ENCODE data around the gene SLC23A2.
A peak's percentile ranks its signal among the peaks of the same experiment; 100 is the strongest.
"Not testable (repeated sequence)": the region's sequence is repeated elsewhere in the genome, so short reads cannot be mapped to it uniquely, and the experiment has no call there.

SLC23A2 gene

DNA sequence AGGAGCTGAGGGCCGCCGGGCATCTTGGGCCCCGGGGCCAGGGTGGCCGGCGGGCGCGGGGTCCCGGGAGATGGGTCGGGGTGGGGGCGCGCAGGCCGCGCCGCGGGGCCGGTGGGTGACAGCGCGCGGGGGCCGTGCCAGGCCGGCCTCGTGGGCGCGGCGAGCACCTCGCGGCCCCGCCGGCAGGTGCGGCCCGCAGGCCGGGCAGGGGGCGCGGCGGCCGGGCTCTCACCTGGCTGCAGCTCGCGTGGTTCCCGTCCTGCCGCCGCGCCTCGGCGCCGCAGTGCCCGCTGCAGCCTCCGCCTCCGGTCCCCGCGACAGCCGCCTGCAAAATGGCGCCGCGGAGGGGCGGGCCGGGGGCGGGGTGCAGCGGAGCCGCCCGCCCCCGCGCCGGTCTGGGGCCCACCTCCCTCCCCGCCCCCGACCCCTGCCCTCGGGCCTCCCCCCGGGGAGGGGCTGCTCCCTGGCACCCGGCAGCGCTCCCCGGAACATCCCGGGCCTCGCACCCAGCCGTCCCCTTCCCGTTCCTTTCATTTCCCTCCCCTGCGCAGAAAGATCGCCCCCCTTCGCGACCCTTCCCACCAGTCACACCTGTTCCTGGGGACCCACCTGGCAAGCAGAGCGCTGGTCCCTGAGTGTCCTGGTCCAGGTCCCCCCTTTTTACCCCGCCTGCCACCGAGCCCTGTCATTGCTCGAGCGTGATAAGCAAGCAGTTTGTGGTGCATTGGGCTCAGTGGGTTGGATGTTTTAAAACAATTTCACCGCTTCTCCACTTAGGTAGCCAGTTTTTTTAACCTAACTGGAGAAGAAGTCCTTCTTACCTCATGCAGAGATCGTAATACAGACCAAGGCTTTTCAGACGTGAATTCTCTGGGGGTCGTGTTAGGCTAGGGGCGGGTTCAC lies at the start of gene SLC23A2:
Gene SLC23A2, minus strand, starts transcription at position 337 of the 903 bp plus-strand sequence. CDS start 68,948 bp downstream, outside the sequence.
- peak; percentile 62 for DNase-seq

DNA sequence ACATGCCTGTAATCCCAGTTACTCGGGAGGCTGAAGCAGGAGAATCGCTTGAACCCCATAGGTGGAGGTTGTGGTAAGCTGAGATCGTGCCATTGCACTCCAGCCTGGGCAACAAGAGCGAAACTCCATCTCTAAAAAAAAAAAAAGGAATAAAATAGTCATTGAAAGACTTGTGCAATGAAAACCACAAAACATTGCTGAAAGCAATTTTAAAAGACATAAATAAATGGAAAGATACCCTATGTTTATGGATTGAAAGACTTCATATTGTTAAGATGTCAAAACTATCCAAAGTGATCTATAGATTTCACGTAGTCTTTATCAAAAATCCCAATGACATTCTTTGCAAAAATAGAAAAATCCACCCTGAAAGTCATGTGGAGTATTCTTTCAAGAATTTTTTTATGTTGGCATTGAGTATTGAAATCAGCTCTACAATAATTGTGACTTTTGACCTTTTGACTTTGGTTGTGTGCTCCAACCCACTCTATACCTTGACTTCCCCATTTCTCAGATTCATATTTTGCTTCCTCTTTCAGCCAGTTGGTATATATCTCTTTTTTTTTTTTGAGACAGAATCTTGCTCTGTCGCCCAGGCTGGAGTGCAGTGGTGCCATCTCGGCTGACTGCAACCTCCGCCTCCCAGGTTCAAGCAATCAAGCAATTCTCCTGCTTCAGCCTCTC lies 45.5 kb upstream of the SLC23A2 start:
- peak; percentile 23 for DNase-seq

DNA sequence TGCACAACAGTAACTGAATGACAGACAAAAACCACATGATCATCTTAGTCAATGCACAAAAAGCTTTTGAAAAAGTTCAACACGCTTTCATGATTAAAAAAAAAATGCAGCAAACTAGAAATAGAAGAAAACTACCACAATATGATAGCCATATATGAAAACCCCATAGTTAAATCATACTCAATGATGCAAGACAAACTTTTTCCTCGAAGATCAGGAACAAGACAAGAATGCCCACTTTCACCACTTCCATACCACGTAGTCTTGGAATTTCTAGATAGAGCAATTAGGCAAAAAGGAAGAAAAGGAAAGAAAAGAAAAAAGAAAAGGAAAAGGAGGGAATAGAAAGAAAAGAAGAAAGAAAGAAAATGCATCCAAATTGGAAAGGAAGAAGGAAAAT lies 44.6 kb upstream of the SLC23A2 start:
- DNase-seq: no peak

DNA sequence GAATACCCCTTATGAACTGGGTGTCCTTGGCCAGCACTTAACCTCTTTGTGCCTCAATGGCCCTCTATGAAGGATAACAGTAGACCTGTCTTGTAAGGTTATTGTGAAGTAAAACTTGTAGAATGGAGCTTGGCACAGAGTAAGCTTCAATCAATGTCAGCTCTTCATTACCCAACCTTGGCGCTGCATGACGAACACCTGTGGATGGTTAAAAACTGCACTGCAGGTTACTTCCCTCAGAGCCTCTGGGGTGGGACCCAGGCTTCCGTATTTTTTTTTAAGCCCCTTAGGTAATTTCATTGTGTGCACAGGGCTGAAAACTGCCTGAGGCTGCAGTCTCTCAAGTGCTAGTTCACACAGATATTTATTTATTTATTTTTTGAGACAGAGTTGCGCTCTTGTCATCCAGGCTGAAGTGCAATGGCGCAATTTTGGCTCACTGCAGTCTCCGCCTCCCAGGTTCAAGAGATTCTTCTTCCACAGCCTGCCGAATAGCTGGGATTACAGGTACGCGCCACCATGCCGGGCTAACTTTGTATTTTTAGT lies 42.8 kb upstream of the SLC23A2 start:
- no peak for DNase-seq

DNA sequence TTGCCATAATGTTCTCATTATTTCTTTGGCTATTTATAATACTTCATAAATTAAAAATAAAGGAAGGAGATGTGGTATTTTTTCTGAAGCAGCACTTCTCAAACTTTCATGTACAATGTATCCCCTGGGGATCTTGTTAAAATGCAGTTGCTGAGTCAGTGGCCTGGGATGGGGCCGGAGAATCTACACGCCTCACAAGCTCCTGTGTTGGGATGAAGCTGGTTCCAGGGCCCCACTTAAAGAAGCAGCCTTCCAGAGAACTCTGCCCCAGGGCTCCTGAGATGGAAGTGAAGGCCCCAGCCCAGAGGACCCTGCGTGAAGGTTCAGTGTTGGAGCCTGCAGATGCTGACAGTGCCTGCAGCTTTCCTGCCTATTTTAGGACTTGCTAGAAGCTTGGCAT lies 40.1 kb upstream of the SLC23A2 start:
- DNase-seq: no peak

DNA sequence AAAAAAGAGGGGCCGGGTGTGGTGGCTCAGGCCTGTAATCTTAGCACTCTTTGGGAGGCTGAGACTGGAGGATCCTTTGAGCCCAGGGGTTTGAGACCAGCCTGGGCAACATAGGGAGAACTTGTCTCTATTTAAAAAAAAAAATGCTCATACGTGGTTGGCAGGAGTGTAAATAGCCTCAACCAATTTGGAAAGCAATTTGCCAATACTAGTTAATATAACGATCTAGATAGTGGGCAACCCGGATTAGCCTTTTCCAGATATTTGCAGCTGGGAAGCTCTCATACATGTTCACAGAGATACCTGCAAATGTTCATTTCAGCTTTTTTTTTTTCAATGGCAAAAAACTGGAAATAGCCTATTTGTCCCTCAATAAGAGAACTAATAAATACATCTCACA lies 39.0 kb upstream of the SLC23A2 start:
- no peak for DNase-seq

DNA sequence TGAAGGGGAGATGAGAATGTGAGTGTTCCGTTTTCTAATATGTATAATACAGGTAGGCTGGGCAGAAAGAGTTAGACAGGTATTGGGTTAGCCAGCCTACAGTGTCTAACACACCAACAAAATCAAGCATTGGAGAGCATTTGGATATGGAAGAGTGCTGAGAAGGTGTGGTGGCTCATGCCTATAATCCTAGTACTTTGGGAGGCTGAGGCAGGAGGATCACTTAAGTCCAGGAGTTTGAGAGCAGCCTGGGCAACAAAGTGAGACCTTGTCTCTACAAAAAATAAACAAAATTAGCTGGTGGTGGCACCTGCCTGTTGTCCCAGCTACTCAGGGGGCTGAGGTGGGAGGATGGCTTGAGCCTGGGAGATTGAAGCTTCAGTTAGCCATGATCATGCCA lies 38.6 kb upstream of the SLC23A2 start:
- no peak for DNase-seq

DNA sequence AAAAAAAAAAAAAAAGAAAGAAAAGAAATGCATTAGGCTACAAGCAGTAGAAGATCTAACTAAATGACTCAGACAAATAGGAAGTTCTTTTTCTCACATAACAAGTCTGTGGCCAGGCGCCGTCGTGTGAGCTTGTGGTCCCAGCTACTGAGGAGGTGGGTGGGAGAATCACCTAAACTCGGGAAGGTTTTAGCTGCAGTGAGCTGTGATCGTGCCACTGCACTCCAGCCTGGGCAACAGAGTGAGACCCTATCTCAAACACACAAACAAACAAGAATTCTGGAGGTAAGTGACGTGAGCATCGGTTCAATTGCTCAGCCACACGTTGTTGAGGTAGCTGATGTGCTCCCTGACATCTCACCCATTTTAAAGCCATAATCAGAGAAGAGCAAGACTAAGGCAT lies 37.9 kb upstream of the SLC23A2 start:
- no peak for DNase-seq

DNA sequence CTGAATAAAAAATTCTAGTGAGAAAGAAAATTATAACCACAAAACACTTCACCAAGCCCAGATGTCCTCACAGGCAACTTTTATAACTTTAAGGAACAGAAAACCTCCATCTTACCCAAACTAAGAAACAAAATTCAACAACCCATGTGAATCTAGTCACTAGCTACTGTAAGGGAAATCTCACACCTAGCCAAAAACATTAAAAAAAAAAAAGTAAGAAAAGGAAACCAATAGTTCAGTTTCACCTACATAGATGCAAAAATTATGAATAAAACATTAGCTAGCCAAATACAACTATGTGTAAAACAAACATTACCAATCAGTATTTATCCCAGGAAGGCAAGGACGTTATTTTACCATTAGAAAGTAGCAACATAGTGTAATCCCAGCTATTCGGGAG lies 35.5 kb upstream of the SLC23A2 start:
- no peak for DNase-seq

DNA sequence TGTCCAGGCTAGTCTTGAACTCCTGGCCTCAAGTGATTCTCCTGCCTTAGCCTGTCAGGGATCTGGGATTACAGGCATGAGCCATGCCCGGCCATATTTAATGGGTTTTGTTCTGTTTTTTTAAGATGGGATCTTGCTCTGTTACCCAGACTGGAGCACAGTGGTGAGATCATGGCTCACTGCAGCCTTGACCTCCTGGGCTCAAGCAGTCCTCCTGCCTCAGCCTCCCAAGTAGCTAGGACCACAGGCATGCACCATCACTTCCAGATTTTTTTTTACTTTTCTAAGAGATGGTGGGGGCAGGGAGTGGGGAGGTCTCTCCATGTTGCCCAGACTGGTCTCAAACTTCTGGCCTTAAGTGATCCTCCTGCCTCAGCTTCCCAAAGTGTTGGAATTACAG lies 34.2 kb upstream of the SLC23A2 start:
- DNase-seq: not testable (repeated sequence)

DNA sequence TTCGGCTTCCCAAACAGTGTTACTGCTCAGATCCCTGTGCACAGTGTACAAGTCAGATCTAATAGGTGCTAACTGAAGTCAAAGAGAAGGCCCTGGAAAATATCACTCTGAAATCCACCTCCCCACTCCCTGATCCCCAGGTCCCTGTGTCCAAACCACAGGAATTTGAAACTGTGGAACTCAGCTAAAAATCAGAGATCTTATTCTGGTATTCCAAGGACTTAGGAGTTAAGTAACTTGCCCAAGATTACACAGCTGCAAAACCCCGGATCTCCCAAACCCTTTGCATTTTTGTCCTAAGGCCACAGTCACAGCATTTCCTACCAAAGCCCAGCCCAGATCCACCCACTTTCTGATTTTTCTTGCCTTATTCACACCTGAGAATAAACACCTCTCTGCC lies 32.3 kb upstream of the SLC23A2 start:
- no peak for DNase-seq

DNA sequence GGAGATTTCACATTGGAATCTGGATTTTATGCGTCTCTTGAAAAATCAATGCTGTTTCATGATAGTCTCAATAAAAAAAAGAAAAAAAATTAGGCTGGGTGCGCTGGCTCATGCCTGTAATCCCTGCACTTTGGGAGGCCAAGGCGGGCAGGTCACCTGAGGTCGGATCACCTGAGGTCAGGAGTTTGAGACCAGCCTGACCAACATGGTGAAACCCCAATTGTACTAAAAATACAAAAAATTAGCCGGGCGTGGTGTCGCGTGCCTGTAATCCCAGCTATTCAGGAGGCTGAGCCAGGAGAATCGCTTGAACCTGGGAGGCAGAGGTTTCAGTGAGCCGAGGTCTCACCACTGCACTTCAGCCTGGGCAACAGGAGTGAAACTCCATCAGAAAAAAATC lies 30.4 kb upstream of the SLC23A2 start:
- DNase-seq: not testable (repeated sequence)

DNA sequence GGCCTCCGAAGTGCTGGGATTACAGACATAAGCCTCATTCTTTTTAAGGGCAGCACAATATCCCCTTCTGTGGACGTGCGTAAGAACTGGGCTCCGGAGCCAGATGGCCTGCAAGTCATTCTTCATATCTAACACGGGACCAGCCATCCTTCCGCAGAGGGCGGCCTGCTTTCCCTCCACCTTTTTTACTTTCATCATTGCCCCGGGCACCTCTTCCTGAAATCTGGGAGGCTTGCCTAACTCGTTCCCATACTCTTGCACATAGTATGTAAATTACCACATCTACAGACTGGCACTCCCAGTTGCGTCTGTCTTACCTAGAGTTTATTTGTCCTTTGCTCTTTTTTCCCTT lies 29.9 kb upstream of the SLC23A2 start:
- DNase-seq: no peak

DNA sequence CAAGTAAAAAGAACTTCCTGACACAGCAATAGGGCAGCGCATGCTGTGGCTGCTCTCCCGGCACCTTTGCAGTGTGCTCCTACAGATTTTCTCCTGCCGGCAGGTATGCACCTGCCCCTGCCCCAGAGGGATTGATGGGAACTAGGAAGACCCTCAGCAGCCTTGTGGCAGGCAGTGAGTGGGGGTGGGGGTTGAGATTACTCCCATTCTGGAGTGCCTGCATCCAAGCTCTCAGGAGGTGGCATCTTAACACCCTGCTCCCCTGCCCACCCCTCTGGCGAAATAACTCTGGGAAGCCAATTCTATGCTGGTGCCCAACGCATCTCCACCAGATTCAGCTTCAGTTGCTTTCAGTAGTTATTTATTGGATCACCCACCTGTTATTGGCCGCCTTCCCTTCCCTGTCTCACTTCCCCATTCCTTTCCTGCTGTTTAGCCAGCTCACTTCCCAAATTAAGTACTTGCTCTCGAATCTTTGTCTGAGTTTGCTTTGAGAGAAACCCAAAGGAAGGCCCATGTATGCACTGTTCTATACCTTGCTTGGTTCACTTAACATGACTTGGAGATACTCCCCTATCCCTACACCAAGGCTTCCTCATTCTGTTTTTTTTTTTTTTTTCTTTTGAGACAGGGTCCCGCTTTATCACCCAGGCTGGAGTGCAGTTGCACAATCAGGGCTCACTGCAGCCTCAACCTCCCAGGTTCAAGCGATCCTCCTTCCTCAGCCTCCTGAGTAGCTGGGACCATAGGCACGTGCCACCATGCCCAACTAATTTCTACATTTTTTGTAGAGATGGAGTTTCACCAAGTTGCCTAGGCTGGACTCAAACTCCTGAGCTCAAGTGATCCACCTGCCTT lies 29.3 kb upstream of the SLC23A2 start:
- DNase-seq: peak; percentile 21

DNA sequence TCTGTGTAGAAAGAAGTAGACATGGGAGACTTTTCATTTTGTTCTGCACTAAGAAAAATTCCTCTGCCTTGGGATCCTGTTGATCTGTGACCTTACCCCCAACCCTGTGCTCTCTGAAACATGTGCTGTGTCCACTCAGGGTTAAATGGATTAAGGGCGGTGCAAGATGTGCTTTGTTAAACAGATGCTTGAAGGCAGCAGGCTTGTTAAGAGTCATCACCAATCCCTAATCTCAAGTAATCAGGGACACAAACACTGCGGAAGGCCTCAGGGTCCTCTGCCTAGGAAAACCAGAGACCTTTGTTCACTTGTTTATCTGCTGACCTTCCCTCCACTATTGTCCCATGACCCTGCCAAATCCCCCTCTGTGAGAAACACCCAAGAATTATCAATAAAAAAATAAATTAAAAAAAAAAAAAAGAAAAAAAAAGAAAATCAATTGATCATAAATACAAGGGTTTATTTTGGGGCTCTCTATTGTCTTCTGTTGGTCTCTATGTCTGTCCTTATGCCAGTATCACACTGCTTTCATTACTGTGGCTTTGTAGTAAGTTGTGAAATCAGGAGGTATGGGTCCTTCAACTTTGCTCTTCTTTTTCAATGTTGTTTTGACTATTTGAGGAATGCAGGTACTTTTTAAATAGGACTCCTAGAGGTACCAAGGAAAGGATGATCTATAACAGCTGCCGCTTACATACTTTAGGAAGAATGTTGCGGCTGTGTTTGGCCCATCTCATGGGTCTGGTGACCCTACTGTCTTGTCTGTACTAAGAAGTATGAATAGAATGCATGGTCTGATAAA lies 27.1 kb upstream of the SLC23A2 start:
- DNase-seq: not testable (repeated sequence)

DNA sequence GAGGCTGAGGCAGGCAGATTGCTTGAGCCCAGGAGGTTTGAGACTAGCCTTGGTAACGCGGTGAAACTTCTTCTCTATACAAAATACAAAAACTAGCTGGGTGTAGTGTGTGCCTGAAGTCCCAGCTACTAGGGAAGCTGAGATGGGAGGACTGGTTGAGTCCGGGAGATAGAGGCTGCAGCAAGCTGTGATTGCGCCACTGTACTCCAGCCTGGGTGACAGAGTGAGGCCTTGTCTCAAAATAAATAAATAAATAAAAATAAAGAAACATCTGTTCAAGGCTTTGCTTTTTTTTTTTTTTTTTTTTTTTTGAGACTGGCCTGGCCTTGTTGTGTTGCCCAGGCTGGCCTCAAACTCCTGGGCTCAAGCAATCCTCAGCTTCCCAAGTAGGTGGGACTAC lies 23.7 kb upstream of the SLC23A2 start:
- no peak for DNase-seq

DNA sequence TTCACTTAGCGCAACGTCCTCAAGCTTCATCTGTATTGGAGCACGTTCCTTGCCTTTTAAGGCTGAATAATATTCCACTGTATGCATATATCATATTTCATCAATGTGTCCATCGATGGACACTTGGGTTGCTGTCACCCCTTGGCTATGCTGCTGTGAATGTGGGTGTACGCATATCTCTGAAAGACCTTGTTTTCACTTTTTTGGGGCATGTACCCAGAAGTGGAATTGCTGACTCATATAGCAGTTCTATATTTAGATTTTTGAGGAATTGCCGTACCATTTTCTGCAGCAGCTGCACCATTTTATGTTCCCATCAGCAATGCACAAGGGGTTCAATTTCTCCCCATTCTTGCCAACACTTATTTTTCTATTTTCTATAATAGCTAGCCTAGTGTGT lies 22.8 kb upstream of the SLC23A2 start:
- no peak for DNase-seq

DNA sequence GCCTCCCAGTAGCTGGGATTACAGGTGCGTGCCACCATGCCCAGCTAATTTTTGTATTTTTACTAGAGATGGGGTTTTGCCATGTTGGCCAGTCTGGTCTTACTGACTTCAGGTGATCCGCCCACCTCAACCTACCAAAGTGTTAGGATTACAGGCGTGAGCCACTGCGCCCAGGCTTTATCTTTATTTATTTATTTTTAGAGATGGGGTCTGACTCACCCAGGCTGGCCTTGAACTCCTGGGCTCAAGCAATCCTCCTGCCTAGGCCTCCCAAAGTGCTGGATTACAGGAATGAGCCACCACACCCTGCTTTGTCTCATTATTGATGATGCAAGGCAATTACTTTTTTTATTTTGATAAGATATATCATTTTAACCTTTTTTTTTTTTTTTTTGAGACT lies 21.9 kb upstream of the SLC23A2 start:
- not testable (repeated sequence) for DNase-seq

DNA sequence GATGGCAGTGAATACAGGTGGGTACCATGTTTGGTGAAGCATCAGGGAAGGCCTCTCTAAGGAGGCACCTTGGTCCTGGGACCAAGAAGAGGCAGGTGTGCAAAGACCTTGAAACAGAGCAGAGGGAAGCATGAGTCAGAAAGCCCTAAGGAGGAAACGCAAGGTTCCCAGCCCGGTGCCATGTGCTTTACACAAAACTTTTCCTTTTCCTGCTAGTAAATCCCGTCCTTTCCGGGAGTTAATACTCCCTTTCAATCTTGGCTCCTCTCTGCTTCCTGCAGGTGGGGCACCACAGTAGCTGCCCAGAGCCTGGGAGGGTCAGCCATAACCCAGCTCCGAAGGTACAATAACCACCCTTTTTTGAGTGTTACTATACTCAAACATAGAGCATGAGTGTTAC lies 19.4 kb upstream of the SLC23A2 start:
- DNase-seq: no peak

DNA sequence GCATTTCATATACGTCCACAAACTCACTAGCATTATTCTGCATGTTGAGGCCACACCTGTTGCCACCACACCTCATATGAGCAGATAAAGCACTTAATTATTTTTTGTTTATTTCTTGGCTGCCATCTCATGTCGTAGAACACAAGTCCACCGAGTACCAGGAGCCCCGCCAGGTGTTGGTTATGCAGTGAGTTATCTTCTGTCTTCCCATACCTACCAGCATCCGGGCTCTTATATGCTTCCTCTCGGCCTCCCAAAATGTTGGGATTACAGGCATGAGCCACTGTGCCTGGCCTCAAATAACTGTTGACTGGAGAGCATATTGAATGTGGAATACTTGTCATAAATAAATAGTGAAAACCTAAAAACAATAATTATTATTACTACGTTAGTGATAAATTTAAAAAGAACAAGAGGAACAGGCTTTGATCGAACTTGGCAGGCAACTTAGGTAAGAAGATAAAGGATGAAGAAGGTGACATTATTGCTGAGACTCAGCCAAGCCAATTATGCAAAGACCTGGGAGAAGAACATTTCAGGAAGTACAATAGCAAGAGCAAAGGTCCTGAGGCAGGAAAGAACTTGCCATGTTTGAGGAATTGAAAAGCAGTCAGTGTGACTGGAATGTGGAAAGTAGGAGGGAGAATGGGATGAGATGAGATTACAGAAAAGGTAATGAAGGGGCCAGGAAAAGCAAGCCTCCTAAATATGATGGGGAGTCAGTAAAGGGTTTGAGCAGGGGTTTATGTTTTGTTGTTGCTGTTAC lies 12.6 kb upstream of the SLC23A2 start:
- DNase-seq: no peak

DNA sequence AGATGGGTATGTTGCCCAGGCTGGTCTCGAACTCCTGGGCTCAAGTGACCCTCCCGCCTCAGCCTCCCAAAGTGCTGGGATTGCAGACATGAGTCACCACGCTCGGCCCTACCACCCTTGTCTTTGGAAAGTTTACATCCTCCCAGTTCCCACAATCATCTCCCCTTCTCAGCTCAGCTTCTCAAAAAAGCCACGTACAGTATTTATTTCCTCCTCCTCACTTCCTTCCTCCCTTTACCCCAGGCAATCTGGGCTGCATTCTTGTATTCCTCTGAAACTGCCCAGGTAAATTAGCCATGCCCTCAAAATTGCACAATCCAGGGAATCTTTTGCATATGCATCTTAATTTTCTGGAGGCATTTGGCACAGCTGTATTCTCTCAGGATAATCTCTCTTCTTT lies 7.4 kb upstream of the SLC23A2 start:
- no peak for DNase-seq

Measured in RPMI8226 (cell line).